K562 (cell line): Measurements from ENCODE around the gene LY6G5B. TPM values are rescaled to one million over a fixed set of nuclear protein-coding genes. Genes with fewer than 3 reads are reported as not detected.
A peak's percentile ranks its signal among the peaks of the same experiment; 100 is the strongest.

Experiments
- ADNP ChIP-seq: fragments of 200-800 bp; sonication (Bioruptor generic); IDR thresholded peaks from 2 replicates; pipeline ENCODE4 v1.6.1; 2016; ENCODE audit warnings: missing genetic modification characterization, missing compliant biosample characterization
- GATAD2B ChIP-seq: fragments of 450-650 bp; IDR thresholded peaks from 2 replicates; pipeline ENCODE4 v1.6.1; 2017; ENCODE audit warnings: mild to moderate bottlenecking, borderline replicate concordance
- GTF2B ChIP-seq: IDR thresholded peaks from 2 replicates; pipeline ENCODE4 v1.6.1; 2011; ENCODE audit not compliant: insufficient read length; ENCODE audit errors: extremely low read depth
- MAZ ChIP-seq, 2 experiments: fragments of 450-650 bp in 1 of 2; sonication (generic) in 1 of 2; formaldehyde crosslinking; IDR thresholded peaks in 1 of 2; conservative IDR thresholded peaks in 1 of 2; 2 replicates each; pipeline versions ENCODE4 v1.4.0 to v1.5.0; 2020; ENCODE audit warnings: mild to moderate bottlenecking in 1 of 2, missing genetic modification reagents in 1 of 2
- PYGO2 ChIP-seq: fragments of 450-650 bp; IDR thresholded peaks from 2 replicates; pipeline ENCODE4 v1.6.1; 2016; ENCODE audit warnings: mild to moderate bottlenecking, missing genetic modification characterization, moderate library complexity, missing compliant biosample characterization
- RUNX1 ChIP-seq: sonication (generic); IDR thresholded peaks from 2 replicates; pipeline ENCODE4 v1.6.1; 2016; ENCODE audit warnings: antibody characterized with exemption, low read depth
- SMC3 ChIP-seq: conservative IDR thresholded peaks from 2 replicates; pipeline ENCODE4 v1.6.1; 2011; ENCODE audit warnings: low read depth, low read length, improper control_type of control experiment; ENCODE audit not compliant: insufficient read depth
- SNIP1 ChIP-seq: fragments of 450-650 bp; IDR thresholded peaks from 2 replicates; pipeline ENCODE4 v1.7.1; 2017; ENCODE audit warnings: low read depth, mild to moderate bottlenecking
- TAF15 ChIP-seq: fragments of 200-400 bp; formaldehyde crosslinking; IDR thresholded peaks from 2 replicates; pipeline ENCODE4 v1.6.1; 2017; ENCODE audit warnings: mild to moderate bottlenecking, low read depth, low read length, moderate library complexity
- TCF7 ChIP-seq: sonication (generic); IDR thresholded peaks from 2 replicates; pipeline ENCODE4 v1.6.1; 2016; ENCODE audit warnings: antibody characterized with exemption, borderline replicate concordance
- TOE1 ChIP-seq, 2 experiments: fragments of 450-650 bp in 1 of 2; sonication (generic) in 1 of 2; formaldehyde crosslinking in 1 of 2; IDR thresholded peaks; 2 replicates each; pipeline versions ENCODE4 v1.7.1 to v1.8.0; 2016 to 2022; ENCODE audit warnings: borderline replicate concordance in 2 of 2, mild to moderate bottlenecking in 2 of 2, antibody characterized with exemption in 1 of 2, inconsistent platforms in 1 of 2, low read depth in 1 of 2, missing genetic modification reagents in 1 of 2, moderate library complexity in 1 of 2
- ZNF311 ChIP-seq: fragments of 250-450 bp; sonication (Bioruptor Pico); IDR thresholded peaks from 2 replicates; pipeline ENCODE4 v1.4.0; 2020; ENCODE audit warnings: mild to moderate bottlenecking, moderate library complexity
- ZNF324 ChIP-seq: fragments of 250-450 bp; sonication (Bioruptor Pico); IDR thresholded peaks from 2 replicates; pipeline ENCODE4 v1.4.0; 2020; ENCODE audit warnings: mild to moderate bottlenecking
- ZNF449 ChIP-seq: fragments of 250-450 bp; sonication (Bioruptor Pico); IDR thresholded peaks from 2 replicates; pipeline ENCODE4 v1.8.0; 2022; ENCODE audit warnings: moderate library complexity, mild to moderate bottlenecking, inconsistent platforms
- ZNF785 ChIP-seq: fragments of 250-450 bp; sonication (Bioruptor Pico); IDR thresholded peaks from 2 replicates; pipeline ENCODE4 v1.4.0; 2020; ENCODE audit warnings: mild to moderate bottlenecking
- polyA plus RNA-seq, 8 experiments: library from polyadenylated mRNA; depleted of rRNA in 4 of 8; stranded (reverse) in 5 of 8; unstranded in 3 of 8; fragments of >200 nt; fragmentation: Nextera tagmentation in 2 of 8; fragmentation: Illumina TruSeq in 1 of 8; extraction: Ambion mirVana in 2 of 8; extraction: Trizol in 1 of 8; gene quantifications; 2 replicates each; pipeline versions ENCODE4 v1.2.1 to v1.2.3, GENCODE V29; 2011 to 2014; ENCODE audit warnings: inconsistent platforms in 1 of 8, missing spikeins in 1 of 8
- total RNA-seq, 7 experiments: library from RNA; depleted of rRNA in 6 of 7; stranded (reverse); fragments of >200 nt in 6 of 7; fragmentation: Illumina TruSeq in 2 of 7; extraction: Trizol in 2 of 7; gene quantifications; 2 replicates each; pipeline versions ENCODE4 v1.2.1 to v1.2.3, GENCODE V29; 2011 to 2021; ENCODE audit warnings: low replicate concordance in 1 of 7
- TF ChIP-seq, protein P1 (sequence below): fragments of 450-650 bp; formaldehyde crosslinking; conservative IDR thresholded peaks from 2 replicates; pipeline ENCODE4 v1.4.0; 2022; ENCODE audit warnings: mild to moderate bottlenecking, missing genetic modification characterization
- TF ChIP-seq, protein P2 (sequence below), 3 experiments: fragments of 200-800 bp in 1 of 3; sonication (Bioruptor generic) in 1 of 3; sonication (generic) in 1 of 3; formaldehyde crosslinking in 1 of 3; IDR thresholded peaks; 2 replicates each; pipeline versions ENCODE4 v1.6.1 to v1.8.0; 2016 to 2022; ENCODE audit warnings: mild to moderate bottlenecking in 2 of 3, missing compliant biosample characterization in 2 of 3, missing genetic modification characterization in 2 of 3, missing genetic modification reagents in 1 of 3
- TF ChIP-seq, protein P3 (sequence below): fragments of 250-450 bp; sonication (Bioruptor Pico); IDR thresholded peaks from 2 replicates; pipeline ENCODE4 v1.5.0; 2020; ENCODE audit warnings: mild to moderate bottlenecking, borderline replicate concordance

Gene LY6G5B
- total and polyA plus RNA-seq, 9 of the 15 experiments (the other 6 are each of a cell fraction or from before 2014, with no cell fraction given) = 6.0 to 27.0 (median 7.5) TPM

GRCh38 chr6:31689249-31690110 lies 19.7 kb downstream of the LY6G5B start (continued):
- TF ChIP-seq, protein P1, sequence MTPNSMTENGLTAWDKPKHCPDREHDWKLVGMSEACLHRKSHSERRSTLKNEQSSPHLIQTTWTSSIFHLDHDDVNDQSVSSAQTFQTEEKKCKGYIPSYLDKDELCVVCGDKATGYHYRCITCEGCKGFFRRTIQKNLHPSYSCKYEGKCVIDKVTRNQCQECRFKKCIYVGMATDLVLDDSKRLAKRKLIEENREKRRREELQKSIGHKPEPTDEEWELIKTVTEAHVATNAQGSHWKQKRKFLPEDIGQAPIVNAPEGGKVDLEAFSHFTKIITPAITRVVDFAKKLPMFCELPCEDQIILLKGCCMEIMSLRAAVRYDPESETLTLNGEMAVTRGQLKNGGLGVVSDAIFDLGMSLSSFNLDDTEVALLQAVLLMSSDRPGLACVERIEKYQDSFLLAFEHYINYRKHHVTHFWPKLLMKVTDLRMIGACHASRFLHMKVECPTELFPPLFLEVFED (CRISPR knock-in tag) = no peak
- no peak for TF ChIP-seq ZNF785 (CRISPR knock-in tag)
- no peak for TF ChIP-seq PYGO2 (tag)
- TF ChIP-seq SNIP1 = no peak
- TF ChIP-seq GATAD2B = no peak
- no peak for TF ChIP-seq TAF15
- peak; percentile 36; the same call in 1 of the 2 replicates for TF ChIP-seq SMC3
- no peak for TF ChIP-seq ADNP (tag)
- no peak for TF ChIP-seq TCF7
- TF ChIP-seq ZNF311 (CRISPR knock-in tag) = no peak
- peak; percentile 45; the same call in 1 of the 2 replicates for TF ChIP-seq RUNX1
- no peak for TF ChIP-seq ZNF449 (CRISPR knock-in tag)
- TF ChIP-seq, protein P2, sequence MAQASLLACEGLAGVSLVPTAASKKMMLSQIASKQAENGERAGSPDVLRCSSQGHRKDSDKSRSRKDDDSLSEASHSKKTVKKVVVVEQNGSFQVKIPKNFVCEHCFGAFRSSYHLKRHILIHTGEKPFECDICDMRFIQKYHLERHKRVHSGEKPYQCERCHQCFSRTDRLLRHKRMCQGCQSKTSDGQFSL (CRISPR knock-in tag; IDR thresholded peaks at IDR 0.05) = 0 out of 2 replicates have a peak, but pooled peaks have one; percentile 12
- TF ChIP-seq, protein P2 (tag; IDR thresholded peaks at IDR 0.05) = no peak
- no peak for TF ChIP-seq ZNF324
- peak in 1 of 2 experiments; percentile 29; a peak in 1 of 4 replicates for TF ChIP-seq MAZ (CRISPR knock-in tag; conservative IDR thresholded peaks at IDR 0.05 in 1 of 2, IDR thresholded peaks at IDR 0.05 in 1 of 2)
- TF ChIP-seq GTF2B = no peak
- no peak for TF ChIP-seq TOE1 (IDR thresholded peaks at IDR 0.05; ENCODE audit: borderline replicate concordance)
- no peak for TF ChIP-seq TOE1 (CRISPR knock-in tag; IDR thresholded peaks at IDR 0.05; ENCODE audit: borderline replicate concordance, low read depth)
- TF ChIP-seq, protein P3, sequence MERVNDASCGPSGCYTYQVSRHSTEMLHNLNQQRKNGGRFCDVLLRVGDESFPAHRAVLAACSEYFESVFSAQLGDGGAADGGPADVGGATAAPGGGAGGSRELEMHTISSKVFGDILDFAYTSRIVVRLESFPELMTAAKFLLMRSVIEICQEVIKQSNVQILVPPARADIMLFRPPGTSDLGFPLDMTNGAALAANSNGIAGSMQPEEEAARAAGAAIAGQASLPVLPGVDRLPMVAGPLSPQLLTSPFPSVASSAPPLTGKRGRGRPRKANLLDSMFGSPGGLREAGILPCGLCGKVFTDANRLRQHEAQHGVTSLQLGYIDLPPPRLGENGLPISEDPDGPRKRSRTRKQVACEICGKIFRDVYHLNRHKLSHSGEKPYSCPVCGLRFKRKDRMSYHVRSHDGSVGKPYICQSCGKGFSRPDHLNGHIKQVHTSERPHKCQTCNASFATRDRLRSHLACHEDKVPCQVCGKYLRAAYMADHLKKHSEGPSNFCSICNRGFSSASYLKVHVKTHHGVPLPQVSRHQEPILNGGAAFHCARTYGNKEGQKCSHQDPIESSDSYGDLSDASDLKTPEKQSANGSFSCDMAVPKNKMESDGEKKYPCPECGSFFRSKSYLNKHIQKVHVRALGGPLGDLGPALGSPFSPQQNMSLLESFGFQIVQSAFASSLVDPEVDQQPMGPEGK = peak; percentile 39; the same call in 1 of the 2 replicates
